ENCODE measurements around the gene ERF.
A peak's percentile ranks its signal among the peaks of the same experiment; 100 is the strongest.

Gene ERF

DNA sequence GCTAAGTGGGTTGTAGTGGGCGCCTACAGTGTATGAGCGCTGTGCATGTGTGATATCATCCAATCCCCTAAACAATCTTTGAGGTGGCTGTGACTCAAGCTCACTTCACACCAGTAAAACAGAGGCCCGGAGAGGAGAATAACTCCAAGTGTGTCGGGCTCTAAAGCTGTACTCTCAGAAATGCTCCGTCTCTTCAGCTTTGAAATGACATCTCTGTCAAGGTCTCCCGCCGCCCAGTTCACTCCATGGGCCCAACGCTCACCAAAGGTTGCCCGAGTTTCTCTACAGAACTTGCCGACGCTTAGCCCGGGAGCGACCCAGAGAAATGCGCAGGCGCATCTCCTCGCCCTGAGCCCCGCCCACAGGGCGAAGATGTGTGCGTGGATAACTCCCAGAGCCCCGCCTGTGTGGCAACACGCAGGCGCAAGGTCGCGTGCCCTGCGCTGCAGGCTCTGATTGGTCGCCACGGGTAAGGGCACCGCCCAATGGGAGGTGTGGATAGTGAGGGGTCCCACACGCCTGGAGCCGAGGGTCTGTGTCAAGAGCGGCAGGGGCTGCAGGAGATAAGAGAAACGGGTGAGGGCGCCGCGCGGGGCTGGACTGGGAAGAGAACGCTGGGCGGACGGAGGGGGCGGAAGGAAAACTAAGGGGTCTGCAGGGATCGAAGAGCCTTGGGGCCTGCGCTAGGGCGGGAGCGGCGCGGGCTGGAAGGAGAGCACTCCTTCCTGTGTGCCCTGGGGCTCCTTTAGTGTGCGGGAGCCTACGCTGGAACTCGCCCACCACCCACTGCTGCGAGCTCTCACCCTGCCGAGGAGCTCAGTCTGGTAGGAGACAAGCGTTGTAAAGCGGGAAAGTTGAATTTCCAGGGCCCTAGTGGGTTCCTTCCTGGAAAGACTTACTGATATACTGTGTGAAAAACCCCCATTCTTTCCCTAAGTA, 34.8 kb downstream of the ERF start, which contains the start of gene ZNF526:
ZNF526 (plus strand) TSS at position 501 of the 939 bp plus-strand sequence. CDS start 4,092 bp downstream, outside the sequence.
- Mint-ChIP-seq H3K36me3 (ENCODE audit: low read depth) (peaks cover 36% of the 10 kb centered on the region), H3K27ac (peak within 1 kb of the TSS; percentile 98), H3K9me3 (no peaks in the 10 kb centered on the region), H3K4me3 (peak within 1 kb of the TSS; percentile 100), H3K4me1 (ENCODE audit: low read depth) (peaks cover 40% of the 10 kb centered on the region), H3K27me3 (ENCODE audit: low read depth) (peaks cover 2% of the 10 kb centered on the region)
- DNase-seq (ENCODE audit: low spot score) = peak; percentile 98

DNA sequence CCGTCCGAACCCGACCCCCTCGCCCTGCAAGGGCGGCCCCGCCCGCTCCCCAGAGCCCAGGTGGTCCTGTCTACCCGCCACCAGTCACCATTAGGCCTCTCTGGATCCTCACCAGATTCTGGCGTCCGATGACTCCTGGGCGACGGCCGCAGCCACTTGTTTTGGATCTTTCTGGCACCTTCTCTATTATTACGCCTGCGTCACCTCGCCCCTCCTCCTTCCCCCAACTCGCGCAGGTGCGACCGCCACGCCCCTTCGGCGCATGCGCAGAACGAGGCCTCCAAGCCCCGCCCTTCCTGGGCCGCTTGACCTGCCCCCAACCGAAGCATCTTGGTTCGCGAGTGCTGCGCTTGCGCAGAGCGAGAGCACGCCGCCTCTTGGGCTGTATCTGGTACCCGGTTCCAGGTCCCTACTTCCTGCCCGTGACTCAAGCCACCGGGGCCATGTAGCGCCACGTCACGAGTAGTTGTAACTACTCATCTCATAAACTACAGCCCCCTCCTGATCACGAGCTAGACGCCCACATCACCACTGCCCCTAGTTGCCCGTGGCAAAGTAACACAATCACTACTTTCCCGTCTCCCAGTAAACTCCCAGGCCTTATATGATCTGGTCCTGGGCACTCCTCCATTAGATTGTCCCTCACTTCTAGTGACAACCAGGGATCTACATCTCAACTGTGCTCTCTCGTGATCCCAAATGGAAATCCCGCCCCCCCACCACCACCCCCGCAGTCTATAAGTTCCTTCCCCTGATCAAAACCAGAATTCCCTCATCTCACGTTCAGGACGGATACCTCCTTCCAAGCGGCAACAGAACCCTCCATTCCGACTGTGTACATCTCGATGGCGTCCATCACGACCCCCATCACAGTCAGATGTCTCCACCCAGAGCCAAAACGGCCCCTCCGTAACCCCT, 37.1 kb downstream of the ERF start, which contains the start of gene DEDD2:
DEDD2 (minus strand) TSS at position 158 of the 918 bp plus-strand sequence. CDS start 670 bp downstream, outside the sequence.
- peak within 1 kb of the TSS; percentile 100 for H3K4me3 Mint-ChIP-seq
- peaks cover 48% of the 10 kb centered on the region for H3K36me3 Mint-ChIP-seq (ENCODE audit: low read depth)
- H3K27ac Mint-ChIP-seq = peak within 1 kb of the TSS; percentile 100
- peaks cover 2% of the 10 kb centered on the region for H3K27me3 Mint-ChIP-seq (ENCODE audit: low read depth)
- no peaks in the 10 kb centered on the region for H3K9me3 Mint-ChIP-seq
- peaks cover 58% of the 10 kb centered on the region for H3K4me1 Mint-ChIP-seq (ENCODE audit: low read depth)
- peak; percentile 100 for DNase-seq (ENCODE audit: low spot score)

DNA sequence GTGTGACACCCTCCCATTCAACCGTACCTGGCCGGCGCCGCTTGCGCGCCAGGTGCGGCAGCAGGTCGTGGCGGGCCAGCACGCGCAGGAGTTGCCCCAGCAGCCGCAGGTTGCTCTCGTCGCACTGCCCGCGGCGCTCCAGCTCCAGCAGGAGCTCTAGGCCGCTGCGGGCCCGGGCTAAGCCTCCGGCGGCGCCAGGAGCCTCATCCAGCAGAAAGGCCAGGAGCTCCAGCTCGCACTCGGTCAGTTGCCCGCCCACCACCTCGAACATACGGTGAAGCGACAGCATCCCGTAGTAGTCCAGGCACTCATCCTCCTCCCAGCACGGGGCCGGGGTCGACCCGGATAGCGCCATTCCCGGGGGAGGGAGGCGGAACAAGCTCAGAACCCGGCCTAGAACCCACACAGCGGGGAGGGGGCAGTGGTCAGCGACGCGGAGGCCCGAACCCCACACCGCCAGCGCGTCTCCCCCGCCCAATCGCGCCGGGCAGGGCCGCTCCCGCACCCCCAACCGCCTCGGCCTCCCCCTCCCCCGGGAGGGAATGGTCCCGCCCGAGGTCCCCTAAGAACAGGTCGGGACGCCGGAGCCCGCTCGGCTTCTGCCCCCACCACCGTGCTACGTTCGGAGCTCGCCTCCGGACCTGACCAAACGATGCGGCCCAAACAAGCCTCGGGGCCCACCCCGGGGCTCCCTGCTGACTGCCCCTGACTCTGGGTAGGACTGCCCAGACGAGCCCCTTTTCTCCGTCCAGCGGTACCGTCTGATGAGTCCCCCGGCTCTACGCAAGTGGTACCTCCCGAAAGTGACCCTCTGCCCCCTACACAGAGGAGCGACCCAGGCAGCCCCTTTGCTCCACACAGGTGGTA, 38.0 kb downstream of the ERF start:
- peak overlapping the region; percentile 100 for H3K4me3 Mint-ChIP-seq
- H3K36me3 Mint-ChIP-seq (ENCODE audit: low read depth) = peaks cover 44% of the 10 kb centered on the region
- H3K4me1 Mint-ChIP-seq (ENCODE audit: low read depth) = peaks cover 57% of the 10 kb centered on the region
- no peaks in the 10 kb centered on the region for H3K9me3 Mint-ChIP-seq
- peak; percentile 33 for DNase-seq (ENCODE audit: low spot score)
- H3K27me3 Mint-ChIP-seq (ENCODE audit: low read depth) = peaks cover 2% of the 10 kb centered on the region
- H3K27ac Mint-ChIP-seq = peak overlapping the region; percentile 100

DNA sequence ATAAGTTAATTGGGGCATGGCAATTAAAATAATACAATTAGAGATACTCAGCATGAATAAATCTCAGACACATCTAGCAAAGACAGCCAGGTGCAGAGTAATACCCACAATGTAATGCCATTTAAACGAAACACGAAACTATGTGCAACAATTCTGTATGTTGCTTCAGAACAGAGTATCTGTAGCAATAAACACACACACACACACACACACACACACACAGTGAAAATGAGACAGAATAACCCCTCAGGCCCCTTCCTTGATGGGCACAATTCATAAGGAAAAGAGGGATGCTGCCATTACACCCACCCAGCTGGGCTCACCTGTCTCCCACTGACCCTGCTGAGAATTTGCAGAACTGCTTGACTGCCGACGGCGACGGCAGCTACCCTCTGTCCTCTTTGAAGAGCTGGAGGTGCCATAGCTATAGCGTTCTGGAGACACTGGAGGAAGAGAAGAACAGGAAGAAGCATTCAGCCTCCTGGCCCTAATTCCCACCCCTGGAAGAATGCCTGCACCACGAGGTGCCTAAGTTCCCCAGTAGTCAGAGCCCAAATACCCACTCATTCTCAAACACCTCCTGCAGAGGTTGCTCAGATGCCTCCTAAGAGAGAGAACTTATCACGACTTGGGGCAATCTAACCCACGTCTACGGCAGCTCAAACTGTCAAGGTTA, 40.0 kb downstream of the ERF start:
- H3K9me3 Mint-ChIP-seq = no peaks in the 10 kb centered on the region
- peak overlapping the region; percentile 100 for H3K4me3 Mint-ChIP-seq
- H3K27ac Mint-ChIP-seq = peak overlapping the region; percentile 36
- no peak for DNase-seq (ENCODE audit: low spot score)
- H3K4me1 Mint-ChIP-seq (ENCODE audit: low read depth) = peaks cover 50% of the 10 kb centered on the region
- H3K27me3 Mint-ChIP-seq (ENCODE audit: low read depth) = peaks cover 2% of the 10 kb centered on the region
- peaks cover 42% of the 10 kb centered on the region for H3K36me3 Mint-ChIP-seq (ENCODE audit: low read depth)

DNA sequence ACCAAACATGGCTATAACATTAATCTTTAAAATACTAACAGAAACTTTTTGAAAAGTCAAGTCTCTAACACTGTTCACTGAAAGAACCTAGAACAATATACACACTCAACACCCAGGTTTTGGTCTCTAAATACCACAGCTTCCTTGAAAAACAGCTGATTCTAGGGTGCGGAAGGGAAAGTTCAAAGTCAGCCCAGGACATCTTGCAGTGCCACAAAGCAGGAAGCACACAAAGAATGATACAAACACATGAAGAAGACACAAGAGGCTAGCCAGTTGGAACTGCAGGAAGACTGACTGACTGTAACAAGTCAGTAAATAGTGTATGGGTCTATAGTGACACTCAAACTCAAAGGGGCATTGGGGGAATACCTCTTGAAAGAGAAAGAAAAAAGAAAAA, 42.0 kb downstream of the ERF start:
- peaks cover 43% of the 10 kb centered on the region for H3K4me1 Mint-ChIP-seq (ENCODE audit: low read depth)
- peak overlapping the region; percentile 11 for H3K4me3 Mint-ChIP-seq
- peaks cover 2% of the 10 kb centered on the region for H3K27me3 Mint-ChIP-seq (ENCODE audit: low read depth)
- no peaks in the 10 kb centered on the region for H3K9me3 Mint-ChIP-seq
- H3K27ac Mint-ChIP-seq = peak overlapping the region; percentile 34
- H3K36me3 Mint-ChIP-seq (ENCODE audit: low read depth) = peaks cover 60% of the 10 kb centered on the region
- no peak for DNase-seq (ENCODE audit: low spot score)

DNA sequence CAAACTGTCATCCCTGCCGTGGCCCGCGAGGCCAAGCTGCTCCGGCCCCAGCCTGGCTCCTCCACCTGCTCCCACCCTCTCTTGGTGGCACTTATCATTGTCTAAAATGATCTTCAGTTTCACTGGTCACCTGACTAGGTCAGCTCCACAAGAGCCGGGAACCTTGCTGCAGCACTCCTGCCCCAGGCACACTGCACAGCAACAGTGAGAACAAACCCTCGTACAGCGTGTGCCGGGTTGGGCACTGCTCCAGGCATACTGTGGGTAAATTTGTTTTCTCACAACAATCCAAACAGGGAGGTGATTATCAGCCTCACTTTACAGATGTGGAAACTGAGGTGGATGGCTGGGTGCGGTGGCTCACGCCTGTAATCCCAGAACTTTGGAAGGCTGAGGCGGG, 46.3 kb downstream of the ERF start:
- Mint-ChIP-seq H3K9me3 (no peaks in the 10 kb centered on the region), H3K4me1 (ENCODE audit: low read depth) (peaks cover 30% of the 10 kb centered on the region), H3K27me3 (ENCODE audit: low read depth) (no peaks in the 10 kb centered on the region), H3K27ac (peak overlapping the region; percentile 20), H3K36me3 (ENCODE audit: low read depth) (peaks cover 60% of the 10 kb centered on the region), H3K4me3 (no peak overlapping the region)
- DNase-seq (ENCODE audit: low spot score) = no peak

DNA sequence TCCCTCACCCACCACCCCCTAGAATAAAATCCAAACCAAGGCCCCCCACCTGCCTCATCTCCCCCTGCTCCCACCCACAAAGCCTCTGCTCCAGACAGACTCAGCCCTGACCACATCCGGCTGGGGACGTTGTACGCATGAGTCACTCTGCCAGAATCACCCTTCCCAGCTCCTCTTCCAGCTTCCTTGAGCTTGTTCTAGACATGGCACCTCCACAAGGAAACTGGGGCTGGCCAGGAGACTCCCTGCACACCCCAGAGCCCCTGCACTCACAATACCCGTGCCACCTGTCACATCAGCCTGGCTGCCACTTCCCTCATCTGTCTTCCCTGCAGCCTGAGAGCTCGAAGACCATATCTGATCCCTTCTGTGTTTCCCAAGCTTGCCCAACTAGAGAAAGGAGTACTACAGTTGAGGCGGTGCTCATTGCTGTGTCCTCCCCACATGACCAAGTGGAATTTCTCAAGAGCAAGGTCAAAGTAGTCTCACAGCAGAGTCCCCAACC, 47.1 kb downstream of the ERF start:
- Mint-ChIP-seq H3K4me1 (ENCODE audit: low read depth) (peaks cover 28% of the 10 kb centered on the region), H3K36me3 (ENCODE audit: low read depth) (peaks cover 59% of the 10 kb centered on the region)
- no peak for DNase-seq (ENCODE audit: low spot score)

DNA sequence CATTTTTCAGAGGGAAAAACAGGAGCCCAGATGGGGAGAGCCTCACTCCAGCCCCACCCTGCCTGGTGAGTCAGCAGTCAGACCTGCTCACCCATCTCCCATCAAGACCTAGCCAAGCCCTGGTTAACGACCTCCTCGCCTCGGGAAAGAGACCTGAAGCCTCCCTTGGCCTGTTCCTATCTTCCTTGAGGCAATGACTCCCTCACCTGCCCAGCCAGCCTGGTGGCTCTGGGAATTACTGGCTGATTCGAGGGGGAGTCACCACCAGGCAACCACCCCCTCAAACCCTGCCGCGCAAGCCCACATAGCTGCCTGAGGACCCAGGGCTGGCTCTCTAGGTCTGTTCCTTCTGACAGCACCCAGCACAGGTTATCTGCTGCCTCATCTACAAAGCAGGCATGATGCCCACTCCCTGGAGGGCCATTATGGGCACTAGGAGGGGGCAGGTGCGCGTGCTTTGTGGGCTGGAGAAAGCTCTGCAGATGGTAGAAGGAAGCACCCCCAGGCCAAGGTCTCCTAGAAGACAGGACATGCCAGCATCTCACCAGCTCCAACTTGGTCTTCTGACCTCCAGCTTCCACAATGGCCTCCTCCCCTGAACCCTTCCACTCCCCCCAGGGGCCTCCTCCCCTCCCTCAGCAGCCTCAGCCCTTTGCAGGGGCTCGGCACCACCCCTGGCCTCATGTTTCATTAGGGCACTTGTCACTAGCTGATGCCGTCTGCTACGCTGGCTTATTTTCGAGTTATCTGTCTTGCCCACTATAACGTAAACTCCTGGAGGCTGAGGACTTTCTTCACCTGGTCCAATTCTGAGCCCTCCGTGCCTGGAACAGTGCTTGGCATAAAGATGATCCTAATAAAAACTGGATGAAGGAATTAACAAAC, 47.8 kb downstream of the ERF start:
- peak overlapping the region; percentile 19 for H3K4me3 Mint-ChIP-seq
- H3K27ac Mint-ChIP-seq = peak overlapping the region; percentile 79
- peaks cover 63% of the 10 kb centered on the region for H3K36me3 Mint-ChIP-seq (ENCODE audit: low read depth)
- H3K27me3 Mint-ChIP-seq (ENCODE audit: low read depth) = no peaks in the 10 kb centered on the region
- DNase-seq (ENCODE audit: low spot score) = no peak
- H3K9me3 Mint-ChIP-seq = no peaks in the 10 kb centered on the region
- H3K4me1 Mint-ChIP-seq (ENCODE audit: low read depth) = peaks cover 32% of the 10 kb centered on the region

More for the DNA sequence above, 47.1 kb downstream of the ERF start:
- peak overlapping the region; percentile 19 for H3K4me3 Mint-ChIP-seq
- H3K9me3 Mint-ChIP-seq = no peaks in the 10 kb centered on the region
- H3K27me3 Mint-ChIP-seq (ENCODE audit: low read depth) = no peaks in the 10 kb centered on the region
- H3K27ac Mint-ChIP-seq = peak overlapping the region; percentile 79

DNA sequence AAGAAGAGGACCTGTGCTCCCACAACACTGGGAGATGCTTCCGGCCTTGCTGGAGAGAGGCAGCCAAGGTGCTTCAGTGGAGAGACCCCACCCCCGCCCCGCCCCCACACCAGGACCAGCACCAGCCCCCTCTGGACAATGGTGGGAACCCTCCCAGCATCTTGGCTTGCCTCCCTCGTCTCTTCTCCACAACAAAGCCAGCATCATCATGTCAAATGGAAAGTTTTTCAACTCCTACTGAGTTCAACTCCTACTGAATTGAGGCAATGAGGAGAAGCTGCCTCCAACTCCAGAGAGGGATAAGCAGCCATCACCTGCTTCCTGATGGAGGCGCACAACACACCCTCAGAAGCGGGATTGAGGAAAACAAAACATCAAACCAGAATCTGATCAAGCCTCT, 50.3 kb downstream of the ERF start:
- no peak overlapping the region for H3K27ac Mint-ChIP-seq
- H3K4me1 Mint-ChIP-seq (ENCODE audit: low read depth) = peaks cover 56% of the 10 kb centered on the region
- H3K9me3 Mint-ChIP-seq = no peaks in the 10 kb centered on the region
- peaks cover 79% of the 10 kb centered on the region for H3K36me3 Mint-ChIP-seq (ENCODE audit: low read depth)
- no peak overlapping the region for H3K4me3 Mint-ChIP-seq
- no peak for DNase-seq (ENCODE audit: low spot score)
- H3K27me3 Mint-ChIP-seq (ENCODE audit: low read depth) = no peaks in the 10 kb centered on the region

DNA sequence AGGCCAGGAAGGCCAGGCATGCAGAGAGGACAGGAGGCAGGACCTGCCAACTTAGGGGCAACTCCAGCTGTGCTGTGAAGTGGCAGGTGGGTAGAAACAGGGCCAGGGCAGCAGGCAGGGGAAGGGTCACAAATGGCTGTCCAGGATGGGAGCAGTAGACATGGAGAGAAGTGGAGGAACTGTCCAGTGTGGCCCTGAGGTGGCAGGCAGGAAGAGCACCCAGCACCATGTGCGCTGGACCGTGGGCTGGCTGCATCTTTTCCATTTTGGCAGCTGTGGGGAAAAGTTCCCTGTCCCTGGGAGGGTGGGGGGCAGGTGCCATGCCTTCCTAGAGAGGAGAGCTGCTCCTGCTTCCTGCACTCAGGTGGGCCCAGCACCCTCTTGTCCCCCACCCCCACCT, 51.2 kb downstream of the ERF start:
- Mint-ChIP-seq H3K36me3 (ENCODE audit: low read depth) (peaks cover 77% of the 10 kb centered on the region), H3K4me3 (no peak overlapping the region), H3K9me3 (no peaks in the 10 kb centered on the region), H3K27me3 (ENCODE audit: low read depth) (no peaks in the 10 kb centered on the region), H3K27ac (peak overlapping the region; percentile 69), H3K4me1 (ENCODE audit: low read depth) (peaks cover 58% of the 10 kb centered on the region)
- DNase-seq (ENCODE audit: low spot score) = no peak

DNA sequence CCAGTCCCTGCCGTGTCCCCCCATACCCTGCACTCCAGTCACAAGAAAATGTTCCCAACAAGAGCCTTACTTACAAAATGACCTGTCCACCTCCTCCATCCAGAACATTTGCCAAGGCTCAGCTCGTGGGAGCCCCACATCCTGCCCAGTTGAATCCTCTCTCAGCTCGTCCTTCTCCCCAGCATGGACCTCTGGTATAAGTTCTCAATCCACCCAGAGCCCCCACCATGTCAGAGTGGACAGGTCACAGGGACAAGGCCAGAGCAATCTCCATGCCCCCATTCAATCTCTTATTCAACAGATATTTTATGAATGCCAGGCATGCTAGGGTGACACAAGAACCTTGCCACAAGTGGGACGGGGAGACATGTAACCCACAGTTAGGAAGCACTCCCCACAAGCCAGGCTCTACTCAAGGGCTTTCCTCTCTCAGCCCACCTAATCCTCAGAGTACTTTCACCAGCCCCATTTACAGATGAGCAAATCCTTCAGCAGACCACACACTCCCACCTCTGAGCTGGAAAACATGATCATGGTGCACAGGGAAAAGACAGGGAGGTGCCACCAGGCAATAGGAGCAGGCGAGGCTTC, 52.5 kb downstream of the ERF start:
- Mint-ChIP-seq H3K36me3 (ENCODE audit: low read depth) (peaks cover 71% of the 10 kb centered on the region), H3K4me1 (ENCODE audit: low read depth) (peaks cover 60% of the 10 kb centered on the region), H3K27me3 (ENCODE audit: low read depth) (no peaks in the 10 kb centered on the region), H3K4me3 (peak overlapping the region; percentile 89), H3K27ac (peak overlapping the region; percentile 91), H3K9me3 (no peaks in the 10 kb centered on the region)
- no peak for DNase-seq (ENCODE audit: low spot score)
